ENCODE data around the gene CHD1.

CHD1 gene

DNA sequence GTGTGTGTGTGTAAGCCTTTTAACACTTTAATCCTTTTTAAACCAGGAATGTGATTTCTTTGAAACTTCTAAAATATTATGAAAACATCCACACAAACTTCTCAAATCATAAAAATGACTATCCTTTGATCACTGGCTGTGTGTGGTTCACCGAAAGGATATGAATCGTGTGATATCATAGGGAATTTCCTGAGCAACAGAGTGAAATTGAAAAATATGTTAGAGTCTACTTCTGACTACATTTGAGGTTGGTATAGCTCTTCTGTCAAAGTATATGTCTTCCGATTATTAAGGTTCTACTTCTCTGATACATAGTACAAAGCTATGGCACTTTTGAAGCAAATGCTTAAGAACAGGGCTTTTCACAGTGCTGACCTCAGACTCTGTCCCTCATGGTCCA lies 115.1 kb downstream of the CHD1 start:
- H3K4me3 Mint-ChIP-seq = no peak overlapping the region
- no peak overlapping the region for H3K27ac Mint-ChIP-seq (ENCODE audit: low read depth)
- peaks cover 4% of the 10 kb centered on the region for H3K9me3 Mint-ChIP-seq
- ATAC-seq (replicated peaks; ENCODE audit: extremely low read depth, poor library complexity, severe bottlenecking) = no peak
- no peaks in the 10 kb centered on the region for H3K4me1 Mint-ChIP-seq
- H3K36me3 Mint-ChIP-seq (ENCODE audit: insufficient read depth) = no peaks in the 10 kb centered on the region
- no peaks in the 10 kb centered on the region for H3K27me3 Mint-ChIP-seq
- DNase-seq (ENCODE audit: low spot score in 2 of 2) = no peak

DNA sequence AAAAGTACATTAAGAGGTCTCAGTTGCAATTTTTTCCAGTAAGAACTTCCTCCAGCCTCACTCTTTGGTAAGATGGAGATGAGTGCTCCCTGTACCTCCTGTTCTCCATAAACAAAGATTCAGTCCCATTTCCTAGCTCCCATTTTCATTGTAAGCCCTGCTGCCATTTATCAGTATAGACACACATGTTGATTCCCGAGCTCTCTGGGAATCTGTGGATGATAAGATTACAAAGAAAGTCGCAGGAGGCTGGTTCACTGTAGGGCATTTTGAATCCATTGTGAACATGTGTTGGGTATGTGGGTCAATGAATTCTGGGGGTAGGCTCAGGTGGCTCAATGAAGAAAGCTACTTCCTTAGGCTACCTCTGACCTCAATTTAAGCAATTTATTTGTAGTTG lies 118.6 kb downstream of the CHD1 start:
- Mint-ChIP-seq H3K4me1 (no peaks in the 10 kb centered on the region), H3K36me3 (ENCODE audit: insufficient read depth) (no peaks in the 10 kb centered on the region), H3K9me3 (peaks cover 24% of the 10 kb centered on the region), H3K27ac (ENCODE audit: low read depth) (no peak overlapping the region), H3K4me3 (no peak overlapping the region), H3K27me3 (no peaks in the 10 kb centered on the region)
- no peak for ATAC-seq (replicated peaks; ENCODE audit: extremely low read depth, poor library complexity, severe bottlenecking)
- DNase-seq (ENCODE audit: low spot score in 2 of 2) = no peak

DNA sequence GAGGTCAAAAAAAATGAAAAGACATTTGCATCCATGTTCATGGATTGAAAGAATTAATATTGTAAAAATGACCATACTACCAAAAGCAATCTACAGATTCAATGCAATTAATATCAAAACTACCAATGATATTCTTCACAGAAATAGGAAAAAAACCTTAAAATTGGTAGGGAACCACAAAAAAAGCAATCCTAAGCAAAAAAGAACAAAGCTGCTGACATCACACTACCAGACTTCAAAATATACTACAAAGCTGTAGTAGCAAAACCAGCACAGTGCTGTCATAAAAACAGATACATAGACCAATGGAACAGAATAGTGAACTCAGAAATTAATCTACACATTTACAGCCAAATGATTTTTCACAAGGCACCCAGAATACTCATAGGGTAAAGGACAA lies 121.0 kb downstream of the CHD1 start:
- Mint-ChIP-seq H3K36me3 (ENCODE audit: insufficient read depth) (no peaks in the 10 kb centered on the region), H3K27ac (ENCODE audit: low read depth) (no peak overlapping the region), H3K9me3 (peaks cover 26% of the 10 kb centered on the region), H3K4me3 (no peak overlapping the region), H3K27me3 (no peaks in the 10 kb centered on the region), H3K4me1 (no peaks in the 10 kb centered on the region)
- no peak for DNase-seq (ENCODE audit: low spot score in 2 of 2)
- no peak for ATAC-seq (replicated peaks; ENCODE audit: extremely low read depth, poor library complexity, severe bottlenecking)

DNA sequence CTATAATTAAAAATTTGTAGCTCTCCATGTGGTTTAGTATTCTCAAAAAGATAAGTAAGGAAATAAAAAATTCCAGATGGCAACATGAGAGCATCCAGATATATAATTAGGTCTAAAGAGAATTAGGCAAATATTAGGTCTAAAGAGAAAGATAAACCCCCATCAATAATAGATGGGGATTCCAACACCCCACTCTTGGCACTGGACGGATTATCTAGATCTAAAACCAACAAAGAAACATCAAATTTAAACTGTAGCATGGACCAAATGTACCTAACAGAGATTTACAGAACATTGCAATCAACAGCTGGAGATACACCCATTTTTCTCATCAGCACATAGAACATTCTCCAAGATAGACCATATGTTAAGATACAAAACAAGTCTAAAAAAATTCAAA lies 123.7 kb downstream of the CHD1 start:
- H3K9me3 Mint-ChIP-seq = peaks cover 26% of the 10 kb centered on the region
- no peaks in the 10 kb centered on the region for H3K36me3 Mint-ChIP-seq (ENCODE audit: insufficient read depth)
- ATAC-seq (replicated peaks; ENCODE audit: extremely low read depth, poor library complexity, severe bottlenecking) (no peak), DNase-seq (ENCODE audit: low spot score in 2 of 2) (no peak)
- no peak overlapping the region for H3K27ac Mint-ChIP-seq (ENCODE audit: low read depth)
- H3K27me3 Mint-ChIP-seq = no peaks in the 10 kb centered on the region
- no peaks in the 10 kb centered on the region for H3K4me1 Mint-ChIP-seq
- no peak overlapping the region for H3K4me3 Mint-ChIP-seq

DNA sequence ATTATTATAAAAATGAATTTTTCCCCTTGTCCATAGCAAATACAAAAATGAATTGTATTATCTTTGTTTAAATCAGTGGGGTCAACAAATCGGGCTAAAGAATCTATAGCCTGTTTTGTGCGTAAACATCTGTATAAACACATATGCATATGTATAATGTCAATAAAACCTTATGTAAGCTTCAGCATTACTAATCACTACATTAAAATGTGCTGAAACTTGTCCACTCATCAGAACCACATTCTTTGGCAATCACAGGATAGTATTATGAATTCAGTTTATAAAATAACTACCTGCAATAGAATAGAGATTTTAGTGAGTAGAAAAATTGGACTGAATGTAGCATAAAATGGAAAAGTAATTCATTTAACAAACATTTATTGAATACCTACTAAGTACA lies 124.7 kb downstream of the CHD1 start:
- ATAC-seq (replicated peaks; ENCODE audit: extremely low read depth, poor library complexity, severe bottlenecking) (no peak), DNase-seq (ENCODE audit: low spot score in 2 of 2) (no peak)
- no peak overlapping the region for H3K27ac Mint-ChIP-seq (ENCODE audit: low read depth)

More for the DNA sequence above, 124.7 kb downstream of the CHD1 start:
- no peak overlapping the region for H3K4me3 Mint-ChIP-seq
- H3K27me3 Mint-ChIP-seq = no peaks in the 10 kb centered on the region
- H3K4me1 Mint-ChIP-seq = no peaks in the 10 kb centered on the region
- no peaks in the 10 kb centered on the region for H3K36me3 Mint-ChIP-seq (ENCODE audit: insufficient read depth)
- peaks cover 25% of the 10 kb centered on the region for H3K9me3 Mint-ChIP-seq
